Natural killer cell (primary cell): ENCODE results near the gene DYNC1H1. TPM values are rescaled to one million over a fixed set of nuclear protein-coding genes. Genes with fewer than 3 reads are reported as not detected.

Experiments
- ATAC-seq, 3 donors: fragments of 150-1000 bp in 2 of 3; fragments of 200-7000 bp in 1 of 3; cut with Tn5 transposase; 1 replicate in 1 of 3; 2 replicates in 2 of 3; pipeline ENCODE4 v1.10.0; 2021; ENCODE audit warnings: mild to moderate bottlenecking in 2 of 3, moderate library complexity in 2 of 3
- DNase-seq, 2 donors: peaks; one replicate each; pipeline versions ENCODE4 v3.0.0 to v3.0.0-alpha.2; 2013 to 2021; ENCODE audit warnings: mixed read lengths in 1 of 2
- H3K27ac ChIP-seq: one replicate; pipeline ENCODE4 v1.5.1; 2013; ENCODE audit warnings: mild to moderate bottlenecking, low read length
- H3K27me3 ChIP-seq: one replicate; pipeline ENCODE4 v1.6.1; 2013; ENCODE audit warnings: low read length; ENCODE audit not compliant: control insufficient read depth, insufficient read depth
- H3K36me3 ChIP-seq: one replicate; pipeline ENCODE4 v1.6.1; 2013; ENCODE audit warnings: low read length; ENCODE audit not compliant: control insufficient read depth, insufficient read depth
- H3K4me1 ChIP-seq: one replicate; pipeline ENCODE4 v1.6.1; 2013; ENCODE audit warnings: low read length; ENCODE audit not compliant: control insufficient read depth, insufficient read depth
- H3K4me3 ChIP-seq: one replicate; pipeline ENCODE4 v1.5.1; 2013; ENCODE audit warnings: low read length
- H3K9me3 ChIP-seq: one replicate; pipeline ENCODE4 v1.6.1; 2013; ENCODE audit warnings: low read length; ENCODE audit not compliant: control insufficient read depth, insufficient read depth
- H3K27ac Mint-ChIP-seq, 2 donors: one replicate each; pipeline ENCODE4 v1.8.0; 2022; ENCODE audit warnings: mild to moderate bottlenecking in 2 of 2, mixed read lengths in 2 of 2, moderate library complexity in 1 of 2
- H3K27me3 Mint-ChIP-seq, 2 donors: one replicate each; pipeline ENCODE4 v1.8.0; 2022; ENCODE audit warnings: low read depth in 2 of 2, mixed read lengths in 2 of 2
- H3K36me3 Mint-ChIP-seq: one replicate; pipeline ENCODE4 v1.8.0; 2022; ENCODE audit warnings: mixed read lengths
- H3K4me1 Mint-ChIP-seq, 2 donors: one replicate each; pipeline ENCODE4 v1.8.0; 2022; ENCODE audit warnings: mixed read lengths in 2 of 2
- H3K4me3 Mint-ChIP-seq: one replicate; pipeline ENCODE4 v1.8.0; 2022; ENCODE audit warnings: mild to moderate bottlenecking, moderate library complexity, mixed read lengths
- H3K9me3 Mint-ChIP-seq, 2 donors: one replicate each; pipeline ENCODE4 v1.8.0; 2022; ENCODE audit warnings: mixed read lengths in 2 of 2
- WGBS: methylation state at CpG from one replicate; pipeline ENCODE4 v1.1.7; 2013; ENCODE audit warnings: missing lambda C conversion rate; ENCODE audit not compliant: insufficient coverage; 5-methylcytosine and 5-hydroxymethylcytosine counted together
- intact Hi-C: fragments of 100-400 bp; cut with micrococcal nuclease; formaldehyde crosslinking; loops from one replicate; pipeline ENCODE4 v1.14.2; 2022
- total RNA-seq, 4 donors: library from RNA; stranded (reverse); fragments of 120-200 nt in 1 of 4; gene quantifications; one replicate each; pipeline versions ENCODE4 v1.2.3 to v1.2.4, GENCODE V29; 2013 to 2022
- TF ChIP-seq, protein P1 (sequence below): fragments of 200-600 bp; IDR thresholded peaks from one replicate; pipeline ENCODE4 v1.8.0; 2022; ENCODE audit warnings: antibody characterized with exemption

The DYNC1H1 gene
- total RNA-seq, 3 donors from 2014 or later (not counting 1 experiment from before 2014, with no cell fraction given) = 313 to 381 (median 349) TPM

DNA sequence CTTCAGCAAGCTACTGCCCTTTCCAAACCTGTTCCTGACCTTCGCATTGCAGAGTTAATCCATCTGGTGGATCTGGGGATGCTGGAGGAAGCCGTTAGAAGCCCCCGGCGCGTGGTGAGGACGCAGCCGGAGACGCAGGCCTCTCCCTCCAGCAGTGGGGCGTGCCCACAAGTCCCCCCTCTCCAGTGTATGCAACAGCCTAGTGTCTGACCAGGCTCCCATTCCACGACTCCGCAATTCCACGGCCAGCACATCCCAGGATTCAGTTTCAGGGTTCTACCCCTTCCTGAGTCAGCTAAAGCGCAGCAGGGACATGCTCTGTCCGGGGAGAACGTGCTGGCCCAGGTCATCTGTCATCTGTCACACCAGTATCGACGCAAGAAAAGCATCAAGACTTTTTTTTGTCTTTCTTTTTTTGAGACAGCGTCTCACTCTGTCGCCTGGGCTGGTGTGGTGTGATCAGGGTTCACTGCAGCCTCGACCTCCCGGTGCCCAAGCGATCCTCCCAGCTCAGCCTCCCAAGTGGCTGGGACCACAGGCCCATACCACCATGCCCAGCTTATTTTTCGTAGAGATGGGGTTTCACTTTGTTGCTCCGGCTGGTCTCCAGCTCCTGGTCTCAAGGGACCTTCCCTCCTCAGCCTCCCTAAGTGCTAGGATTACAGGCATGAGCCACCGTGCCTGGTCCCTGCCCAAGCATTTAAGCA is 8.0 kb upstream of the DYNC1H1 start:
- Mint-ChIP-seq H3K9me3 (no peaks in the 10 kb centered on the region), H3K27ac (no peak overlapping the region), H3K27me3 (peaks cover 0 to 2% of the 10 kb centered on the region in 2 donors), H3K4me1 (peaks cover 12 to 14% of the 10 kb centered on the region in 2 donors), H3K4me3 (no peak overlapping the region), H3K36me3 (no peaks in the 10 kb centered on the region)
- H3K36me3 ChIP-seq = no peaks in the 10 kb centered on the region
- TF ChIP-seq, protein P1, sequence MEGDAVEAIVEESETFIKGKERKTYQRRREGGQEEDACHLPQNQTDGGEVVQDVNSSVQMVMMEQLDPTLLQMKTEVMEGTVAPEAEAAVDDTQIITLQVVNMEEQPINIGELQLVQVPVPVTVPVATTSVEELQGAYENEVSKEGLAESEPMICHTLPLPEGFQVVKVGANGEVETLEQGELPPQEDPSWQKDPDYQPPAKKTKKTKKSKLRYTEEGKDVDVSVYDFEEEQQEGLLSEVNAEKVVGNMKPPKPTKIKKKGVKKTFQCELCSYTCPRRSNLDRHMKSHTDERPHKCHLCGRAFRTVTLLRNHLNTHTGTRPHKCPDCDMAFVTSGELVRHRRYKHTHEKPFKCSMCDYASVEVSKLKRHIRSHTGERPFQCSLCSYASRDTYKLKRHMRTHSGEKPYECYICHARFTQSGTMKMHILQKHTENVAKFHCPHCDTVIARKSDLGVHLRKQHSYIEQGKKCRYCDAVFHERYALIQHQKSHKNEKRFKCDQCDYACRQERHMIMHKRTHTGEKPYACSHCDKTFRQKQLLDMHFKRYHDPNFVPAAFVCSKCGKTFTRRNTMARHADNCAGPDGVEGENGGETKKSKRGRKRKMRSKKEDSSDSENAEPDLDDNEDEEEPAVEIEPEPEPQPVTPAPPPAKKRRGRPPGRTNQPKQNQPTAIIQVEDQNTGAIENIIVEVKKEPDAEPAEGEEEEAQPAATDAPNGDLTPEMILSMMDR = no peak
- peaks cover 5% of the 10 kb centered on the region for H3K4me1 ChIP-seq
- no peaks in the 10 kb centered on the region for H3K9me3 ChIP-seq
- WGBS = 93% methylated on average over 25 of the region's 25 CpGs
- intact Hi-C loops = no loop called here
- DNase-seq = no peak
- no peak overlapping the region for H3K4me3 ChIP-seq
- no peak overlapping the region for H3K27ac ChIP-seq
- no peak for ATAC-seq
- no peaks in the 10 kb centered on the region for H3K27me3 ChIP-seq

DNA sequence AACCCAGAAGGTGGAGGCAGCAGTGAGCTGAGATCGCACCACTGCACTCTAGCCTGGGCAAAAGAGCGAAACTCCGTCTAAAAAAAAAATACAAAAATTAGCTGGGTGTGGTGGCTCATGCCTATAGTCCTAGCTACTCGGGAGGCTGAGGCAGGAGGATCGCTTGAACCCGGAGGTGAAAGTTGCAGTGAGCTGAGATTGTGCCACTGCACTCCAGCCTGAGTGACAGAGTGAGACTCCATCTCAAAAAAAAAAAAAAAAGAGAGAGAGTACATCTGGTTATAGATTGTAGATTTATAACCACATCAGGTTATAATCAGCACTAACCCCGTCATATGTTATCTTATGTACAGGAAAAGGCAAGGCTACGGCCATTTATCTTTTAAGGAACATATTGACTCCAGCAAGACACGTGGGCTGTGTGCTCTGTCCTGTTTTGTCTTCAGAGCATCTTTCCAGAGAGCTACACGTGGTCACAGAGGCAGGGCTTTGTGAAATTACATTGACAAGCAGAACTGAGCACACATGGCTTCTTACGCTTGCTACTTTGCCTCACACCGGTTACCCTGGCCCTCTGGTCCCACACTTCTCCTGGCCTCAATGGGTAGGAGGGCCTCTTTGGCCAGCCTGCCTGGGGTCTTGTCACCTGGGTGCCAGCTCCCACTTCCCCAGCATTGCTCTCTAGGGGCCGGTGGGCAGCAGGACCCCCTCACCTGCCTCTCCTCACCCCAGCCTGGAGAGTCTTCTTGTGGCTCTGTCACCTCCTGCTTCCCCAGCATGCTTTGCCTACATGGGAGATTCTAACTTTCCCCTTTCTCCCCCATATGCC is 6.8 kb upstream of the DYNC1H1 start:
- ATAC-seq (peak in 1 of 3 donors; percentile 63), DNase-seq (no peak)
- Histone ChIP-seq H3K27ac (no peak overlapping the region), H3K4me3 (no peak overlapping the region), H3K27me3 (no peaks in the 10 kb centered on the region), H3K4me1 (peaks cover 6% of the 10 kb centered on the region), H3K9me3 (no peaks in the 10 kb centered on the region), H3K36me3 (no peaks in the 10 kb centered on the region)
- H3K4me3 Mint-ChIP-seq = no peak overlapping the region
- no peaks in the 10 kb centered on the region for H3K9me3 Mint-ChIP-seq
- no peak overlapping the region for H3K27ac Mint-ChIP-seq
- H3K27me3 Mint-ChIP-seq = peaks cover 0 to 2% of the 10 kb centered on the region in 2 donors
- TF ChIP-seq, protein P1 = no peak
- no peaks in the 10 kb centered on the region for H3K36me3 Mint-ChIP-seq
- intact Hi-C loops = no loop called here
- H3K4me1 Mint-ChIP-seq = peaks cover 13 to 14% of the 10 kb centered on the region in 2 donors
- 91% methylated on average over 13 of the region's 13 CpGs for WGBS

DNA sequence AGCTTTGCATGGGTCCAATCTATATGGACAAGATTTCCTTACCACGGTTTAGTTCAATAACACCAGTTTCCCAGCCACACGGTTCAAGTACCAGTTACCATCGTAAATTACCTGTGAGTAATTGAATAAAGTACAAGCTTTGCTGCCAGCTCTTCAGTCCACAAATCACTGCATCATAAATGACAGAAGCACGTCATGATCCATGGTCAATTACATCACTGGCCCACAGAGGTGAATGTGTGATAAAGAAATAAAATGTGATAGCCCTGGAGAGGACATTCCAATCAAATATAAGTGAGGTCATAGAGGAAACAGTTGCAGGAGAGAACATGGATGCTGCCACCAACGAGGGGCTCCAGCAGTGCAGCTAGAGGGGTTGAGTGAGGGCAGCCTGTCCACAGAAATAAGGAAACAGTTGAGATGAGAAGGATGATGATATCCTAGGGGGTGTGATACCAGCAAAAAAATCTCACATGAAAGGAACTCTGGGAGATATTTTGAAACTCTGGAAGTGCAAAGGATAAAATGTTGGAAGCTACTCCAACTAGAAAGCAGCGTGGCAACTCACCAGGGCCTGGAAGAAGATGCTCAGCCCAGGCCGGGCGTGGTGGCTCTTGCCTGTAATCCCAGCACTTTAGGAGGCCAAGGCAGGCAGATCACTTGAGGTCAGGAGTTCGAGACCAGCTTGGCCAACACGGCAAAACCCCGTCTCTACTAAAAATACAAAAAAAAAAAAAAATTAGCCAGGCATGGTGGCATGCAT is 5.8 kb upstream of the DYNC1H1 start:
- TF ChIP-seq, protein P1 = no peak
- H3K9me3 ChIP-seq = no peaks in the 10 kb centered on the region
- intact Hi-C loops = no loop called here
- Mint-ChIP-seq H3K9me3 (no peaks in the 10 kb centered on the region), H3K36me3 (no peaks in the 10 kb centered on the region), H3K27ac (no peak overlapping the region), H3K4me1 (peaks cover 13 to 14% of the 10 kb centered on the region in 2 donors), H3K4me3 (no peak overlapping the region), H3K27me3 (peaks cover 0 to 2% of the 10 kb centered on the region in 2 donors)
- H3K27me3 ChIP-seq = no peaks in the 10 kb centered on the region
- no peak overlapping the region for H3K4me3 ChIP-seq
- no peak overlapping the region for H3K27ac ChIP-seq
- peaks cover 6% of the 10 kb centered on the region for H3K4me1 ChIP-seq
- no peaks in the 10 kb centered on the region for H3K36me3 ChIP-seq
- ATAC-seq (no peak), DNase-seq (no peak)
- WGBS = 91% methylated on average over 10 of the region's 11 CpGs
